Activated CD4-positive, alpha-beta T cell treated with anti-CD3 and anti-CD28 coated beads, Interleukin-2, amount 50 U/mL, for 4 hours (primary cell): ENCODE data around the gene DSTYK.
"Not testable (repeated sequence)": the region's sequence is repeated elsewhere in the genome, so short reads cannot be mapped to it uniquely, and the experiment has no call there.

ENCODE experiments used
- DNase-seq, 2 experiments: peaks; one replicate each; pipeline ENCODE4 v3.0.0-alpha.2; 2020

Gene DSTYK

GRCh38 chr1:205169248-205169647, 42.3 kb downstream of the DSTYK start:
- no peak for DNase-seq

- DNase-seq: no peak
Observed at GRCh38 chr1:205168291-205168690, 43.2 kb downstream of the DSTYK start.

- no peak for DNase-seq
Observed at GRCh38 chr1:205162301-205162700, 49.2 kb downstream of the DSTYK start.

- DNase-seq: no peak
Observed at GRCh38 chr1:205161076-205161475, 50.4 kb downstream of the DSTYK start.

- DNase-seq: no peak
Observed at GRCh38 chr1:205158048-205158616, 53.4 kb downstream of the DSTYK start.

- DNase-seq: not testable (repeated sequence)
Observed at GRCh38 chr1:205155665-205156377, 55.7 kb downstream of the DSTYK start.

- DNase-seq: no peak
Observed at GRCh38 chr1:205152505-205152904, 59.0 kb downstream of the DSTYK start.

GRCh38 chr1:205150651-205151428, 60.7 kb downstream of the DSTYK start:
- no peak for DNase-seq

GRCh38 chr1:205147191-205147835, 64.2 kb downstream of the DSTYK start:
- no peak for DNase-seq

GRCh38 chr1:205144751-205145150, 66.8 kb downstream of the DSTYK start:
- no peak for DNase-seq

- no peak for DNase-seq
Observed at GRCh38 chr1:205144046-205144720, 67.3 kb downstream of the DSTYK start.

GRCh38 chr1:205142102-205142469, 69.4 kb downstream of the DSTYK start:
- DNase-seq: no peak

- peak; percentile 63 to 69 for DNase-seq
Observed at GRCh38 chr1:205141236-205142101, 70.0 kb downstream of the DSTYK start.

- DNase-seq: no peak
Observed at GRCh38 chr1:205140113-205140512, 71.4 kb downstream of the DSTYK start.

GRCh38 chr1:205137901-205138300, 73.6 kb downstream of the DSTYK start:
- DNase-seq: no peak

- DNase-seq: no peak
Observed at GRCh38 chr1:205133287-205133686, 78.2 kb downstream of the DSTYK start.

GRCh38 chr1:205129447-205130029, 82.0 kb downstream of the DSTYK start:
- DNase-seq: no peak

GRCh38 chr1:205128050-205128449, 83.5 kb downstream of the DSTYK start:
- no peak for DNase-seq

- no peak for DNase-seq
Observed at GRCh38 chr1:205127646-205128045, 83.9 kb downstream of the DSTYK start.

GRCh38 chr1:205124726-205125125, 86.8 kb downstream of the DSTYK start:
- no peak for DNase-seq

- no peak for DNase-seq
Observed at GRCh38 chr1:205122489-205122882, 89.0 kb downstream of the DSTYK start.
